Measurements from ENCODE around the gene PPP1R13B.

- TF ChIP-seq, protein P1, sequence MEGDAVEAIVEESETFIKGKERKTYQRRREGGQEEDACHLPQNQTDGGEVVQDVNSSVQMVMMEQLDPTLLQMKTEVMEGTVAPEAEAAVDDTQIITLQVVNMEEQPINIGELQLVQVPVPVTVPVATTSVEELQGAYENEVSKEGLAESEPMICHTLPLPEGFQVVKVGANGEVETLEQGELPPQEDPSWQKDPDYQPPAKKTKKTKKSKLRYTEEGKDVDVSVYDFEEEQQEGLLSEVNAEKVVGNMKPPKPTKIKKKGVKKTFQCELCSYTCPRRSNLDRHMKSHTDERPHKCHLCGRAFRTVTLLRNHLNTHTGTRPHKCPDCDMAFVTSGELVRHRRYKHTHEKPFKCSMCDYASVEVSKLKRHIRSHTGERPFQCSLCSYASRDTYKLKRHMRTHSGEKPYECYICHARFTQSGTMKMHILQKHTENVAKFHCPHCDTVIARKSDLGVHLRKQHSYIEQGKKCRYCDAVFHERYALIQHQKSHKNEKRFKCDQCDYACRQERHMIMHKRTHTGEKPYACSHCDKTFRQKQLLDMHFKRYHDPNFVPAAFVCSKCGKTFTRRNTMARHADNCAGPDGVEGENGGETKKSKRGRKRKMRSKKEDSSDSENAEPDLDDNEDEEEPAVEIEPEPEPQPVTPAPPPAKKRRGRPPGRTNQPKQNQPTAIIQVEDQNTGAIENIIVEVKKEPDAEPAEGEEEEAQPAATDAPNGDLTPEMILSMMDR (tag by site-specific recombination; IDR thresholded peaks at IDR 0.05) = no peak
- TF ChIP-seq ZNF792 (tag by site-specific recombination; IDR thresholded peaks at IDR 0.05) (no peak), HOXD13 (CRISPR knock-in tag; IDR thresholded peaks at IDR 0.05; ENCODE audit: borderline replicate concordance) (no peak), YY1 (tag by site-specific recombination; IDR thresholded peaks at IDR 0.05) (no peak), SP2 (tag by site-specific recombination; IDR thresholded peaks at IDR 0.05) (no peak)
- TF ChIP-seq, protein P2, sequence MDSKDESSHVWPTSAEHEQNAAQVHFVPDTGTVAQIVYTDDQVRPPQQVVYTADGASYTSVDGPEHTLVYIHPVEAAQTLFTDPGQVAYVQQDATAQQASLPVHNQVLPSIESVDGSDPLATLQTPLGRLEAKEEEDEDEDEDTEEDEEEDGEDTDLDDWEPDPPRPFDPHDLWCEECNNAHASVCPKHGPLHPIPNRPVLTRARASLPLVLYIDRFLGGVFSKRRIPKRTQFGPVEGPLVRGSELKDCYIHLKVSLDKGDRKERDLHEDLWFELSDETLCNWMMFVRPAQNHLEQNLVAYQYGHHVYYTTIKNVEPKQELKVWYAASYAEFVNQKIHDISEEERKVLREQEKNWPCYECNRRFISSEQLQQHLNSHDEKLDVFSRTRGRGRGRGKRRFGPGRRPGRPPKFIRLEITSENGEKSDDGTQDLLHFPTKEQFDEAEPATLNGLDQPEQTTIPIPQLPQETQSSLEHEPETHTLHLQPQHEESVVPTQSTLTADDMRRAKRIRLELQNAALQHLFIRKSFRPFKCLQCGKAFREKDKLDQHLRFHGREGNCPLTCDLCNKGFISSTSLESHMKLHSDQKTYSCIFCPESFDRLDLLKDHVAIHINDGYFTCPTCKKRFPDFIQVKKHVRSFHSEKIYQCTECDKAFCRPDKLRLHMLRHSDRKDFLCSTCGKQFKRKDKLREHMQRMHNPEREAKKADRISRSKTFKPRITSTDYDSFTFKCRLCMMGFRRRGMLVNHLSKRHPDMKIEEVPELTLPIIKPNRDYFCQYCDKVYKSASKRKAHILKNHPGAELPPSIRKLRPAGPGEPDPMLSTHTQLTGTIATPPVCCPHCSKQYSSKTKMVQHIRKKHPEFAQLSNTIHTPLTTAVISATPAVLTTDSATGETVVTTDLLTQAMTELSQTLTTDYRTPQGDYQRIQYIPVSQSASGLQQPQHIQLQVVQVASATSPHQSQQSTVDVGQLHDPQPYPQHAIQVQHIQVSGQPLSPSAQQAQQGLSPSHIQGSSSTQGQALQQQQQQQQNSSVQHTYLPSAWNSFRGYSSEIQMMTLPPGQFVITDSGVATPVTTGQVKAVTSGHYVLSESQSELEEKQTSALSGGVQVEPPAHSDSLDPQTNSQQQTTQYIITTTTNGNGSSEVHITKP (tag by site-specific recombination; IDR thresholded peaks at IDR 0.05) = no peak
Observed at GRCh38 chr14:103739466-103739792, 107.9 kb downstream of the PPP1R13B start.

All from HEK293 (cell line).